ENCODE results near the gene ELK4. TPM values are rescaled to one million over a fixed set of nuclear protein-coding genes. Genes with fewer than 3 reads are reported as not detected.

ELK4 gene
- total RNA-seq, 2 experiments from 2014 or later, result 80.6 to 83.0 TPM

GRCh38 chr1:205599669-205600042 is 32.2 kb downstream of the ELK4 start:
- no peaks in the 10 kb centered on the region for H3K27me3 Mint-ChIP-seq
- H3K4me1 Mint-ChIP-seq, result peaks cover 33% of the 10 kb centered on the region
- peak overlapping the region; percentile 41 for H3K27ac Mint-ChIP-seq
- CTCF ChIA-PET, result interaction anchor here (1.2 to 4.6 kb wide), 6 partner anchors 8 to 112 kb away, joined by 3 to 32 read pairs (median 18); partner anchors contain the start of gene ELK4
- no peaks in the 10 kb centered on the region for H3K9me3 Mint-ChIP-seq
- peaks cover 33% of the 10 kb centered on the region for H3K36me3 Mint-ChIP-seq (ENCODE audit: low read depth)
- POLR2A ChIA-PET, result interaction anchor here (1.0 to 3.3 kb wide), 2 partner anchors 8 to 32 kb away, joined by 3 to 14 read pairs; no protein-coding TSS in a partner anchor
- no peak overlapping the region for H3K4me3 Mint-ChIP-seq
- DNase-seq, result no peak

GRCh38 chr1:205598841-205599668 is 32.8 kb downstream of the ELK4 start:
- Mint-ChIP-seq H3K27ac (no peak overlapping the region), H3K36me3 (ENCODE audit: low read depth) (peaks cover 29% of the 10 kb centered on the region), H3K4me1 (peaks cover 33% of the 10 kb centered on the region), H3K27me3 (no peaks in the 10 kb centered on the region), H3K4me3 (no peak overlapping the region), H3K9me3 (no peaks in the 10 kb centered on the region)
- ChIA-PET CTCF (interaction anchor here (0.7 to 4.6 kb wide), 4 partner anchors 10 to 458 kb away, joined by 3 to 32 read pairs (median 5); partner anchors contain the start of gene ELK4), POLR2A (interaction anchor here (1.0 kb wide), 1 partner anchor 33 kb away, joined by 3 read pairs; no protein-coding TSS in a partner anchor)
- no peak for DNase-seq

- peaks cover 44% of the 10 kb centered on the region for H3K4me1 Mint-ChIP-seq
- H3K4me3 Mint-ChIP-seq, result no peak overlapping the region
- ChIA-PET CTCF (interaction anchor here (1.5 kb wide), 1 partner anchor 35 kb away, joined by 5 read pairs; the partner anchor contains the start of gene ELK4), POLR2A (no interaction called here)
- DNase-seq, result no peak
- H3K27me3 Mint-ChIP-seq, result no peaks in the 10 kb centered on the region
- no peak overlapping the region for H3K27ac Mint-ChIP-seq
- peaks cover 23% of the 10 kb centered on the region for H3K36me3 Mint-ChIP-seq (ENCODE audit: low read depth)
- no peaks in the 10 kb centered on the region for H3K9me3 Mint-ChIP-seq
These were observed 34.0 kb downstream of the ELK4 start for GRCh38 chr1:205597691-205598314.

GRCh38 chr1:205596876-205597275 is 34.9 kb downstream of the ELK4 start:
- ChIA-PET POLR2A (interaction anchor here (7.2 kb wide), 1 partner anchor 34 kb away, joined by 165 read pairs; the partner anchor contains the start of gene ELK4), CTCF (interaction anchor here (9.3 to 9.4 kb wide), 2 partner anchors 36 to 61 kb away, joined by 257 to 366 read pairs; partner anchors contain the start of gene ELK4)
- Mint-ChIP-seq H3K4me3 (no peak overlapping the region), H3K27me3 (no peaks in the 10 kb centered on the region), H3K36me3 (ENCODE audit: low read depth) (peaks cover 21% of the 10 kb centered on the region), H3K9me3 (no peaks in the 10 kb centered on the region), H3K27ac (no peak overlapping the region), H3K4me1 (peaks cover 51% of the 10 kb centered on the region)
- no peak for DNase-seq

GRCh38 chr1:205595861-205596260 is 36.0 kb downstream of the ELK4 start:
- no peak overlapping the region for H3K4me3 Mint-ChIP-seq
- no peak overlapping the region for H3K27ac Mint-ChIP-seq
- peaks cover 56% of the 10 kb centered on the region for H3K4me1 Mint-ChIP-seq
- POLR2A ChIA-PET, result interaction anchor here (0.6 to 7.2 kb wide), 2 partner anchors 35 to 228 kb away, joined by 3 to 165 read pairs; partner anchors contain the start of gene ELK4
- H3K27me3 Mint-ChIP-seq, result no peaks in the 10 kb centered on the region
- DNase-seq, result peak; percentile 12
- CTCF ChIA-PET, result interaction anchor here (1.0 to 9.4 kb wide), 4 partner anchors 37 to 111 kb away, joined by 3 to 366 read pairs (median 130); partner anchors contain the start of gene ELK4
- H3K36me3 Mint-ChIP-seq (ENCODE audit: low read depth), result peaks cover 21% of the 10 kb centered on the region
- H3K9me3 Mint-ChIP-seq, result no peaks in the 10 kb centered on the region

GRCh38 chr1:205595435-205595834 is 36.4 kb downstream of the ELK4 start:
- Mint-ChIP-seq H3K27ac (no peak overlapping the region), H3K36me3 (ENCODE audit: low read depth) (peaks cover 21% of the 10 kb centered on the region), H3K4me3 (no peak overlapping the region), H3K4me1 (peaks cover 55% of the 10 kb centered on the region), H3K9me3 (no peaks in the 10 kb centered on the region), H3K27me3 (no peaks in the 10 kb centered on the region)
- POLR2A ChIA-PET, result interaction anchor here (0.6 to 7.2 kb wide), 3 partner anchors 14 to 229 kb away, joined by 3 to 165 read pairs (median 6); partner anchors contain the start of gene ELK4
- peak; percentile 3 for DNase-seq
- CTCF ChIA-PET, result interaction anchor here (1.0 to 9.4 kb wide), 4 partner anchors 37 to 110 kb away, joined by 3 to 366 read pairs (median 130); partner anchors contain the start of gene ELK4

GRCh38 chr1:205594846-205595245 is 37.0 kb downstream of the ELK4 start:
- Mint-ChIP-seq H3K27ac (no peak overlapping the region), H3K27me3 (no peaks in the 10 kb centered on the region), H3K36me3 (ENCODE audit: low read depth) (peaks cover 18% of the 10 kb centered on the region), H3K4me3 (no peak overlapping the region), H3K4me1 (peaks cover 49% of the 10 kb centered on the region), H3K9me3 (no peaks in the 10 kb centered on the region)
- POLR2A ChIA-PET, result interaction anchor here (2.2 to 7.2 kb wide), 2 partner anchors 14 to 36 kb away, joined by 6 to 165 read pairs; partner anchors contain the start of gene ELK4
- peak; percentile 6 for DNase-seq
- CTCF ChIA-PET, result interaction anchor here (9.3 to 9.4 kb wide), 2 partner anchors 38 to 63 kb away, joined by 257 to 366 read pairs; partner anchors contain the start of gene ELK4

GRCh38 chr1:205593967-205594366 is 37.8 kb downstream of the ELK4 start:
- H3K9me3 Mint-ChIP-seq, result no peaks in the 10 kb centered on the region
- H3K4me1 Mint-ChIP-seq, result peaks cover 44% of the 10 kb centered on the region
- no peak for DNase-seq
- POLR2A ChIA-PET, result interaction anchor here (2.2 to 7.2 kb wide), 3 partner anchors 15 to 64 kb away, joined by 6 to 165 read pairs (median 34); partner anchors contain the start of gene ELK4
- H3K36me3 Mint-ChIP-seq (ENCODE audit: low read depth), result peaks cover 15% of the 10 kb centered on the region
- no peak overlapping the region for H3K27ac Mint-ChIP-seq
- no peak overlapping the region for H3K4me3 Mint-ChIP-seq
- no peaks in the 10 kb centered on the region for H3K27me3 Mint-ChIP-seq
- CTCF ChIA-PET, result interaction anchor here (0.7 to 9.4 kb wide), 11 partner anchors 14 to 189 kb away, joined by 3 to 366 read pairs (median 4); partner anchors contain the start of gene ELK4

- no peak for DNase-seq
- Mint-ChIP-seq H3K9me3 (no peaks in the 10 kb centered on the region), H3K27ac (peak overlapping the region; percentile 15), H3K27me3 (no peaks in the 10 kb centered on the region), H3K4me1 (peaks cover 44% of the 10 kb centered on the region), H3K4me3 (no peak overlapping the region), H3K36me3 (ENCODE audit: low read depth) (peaks cover 15% of the 10 kb centered on the region)
- CTCF ChIA-PET, result interaction anchor here (0.7 to 9.4 kb wide), 13 partner anchors 7 to 324 kb away, joined by 3 to 366 read pairs (median 4); partner anchors contain the start of gene ELK4
- POLR2A ChIA-PET, result interaction anchor here (2.2 to 7.2 kb wide), 4 partner anchors 8 to 64 kb away, joined by 6 to 165 read pairs (median 24); partner anchors contain the start of gene ELK4
These were observed 38.3 kb downstream of the ELK4 start for GRCh38 chr1:205593532-205593931.

- no peaks in the 10 kb centered on the region for H3K27me3 Mint-ChIP-seq
- CTCF ChIA-PET, result interaction anchor here (0.5 to 9.4 kb wide), 30 partner anchors 8 to 651 kb away, joined by 3 to 366 read pairs (median 4); partner anchors contain the start of genes ELK4 and SLC45A3
- POLR2A ChIA-PET, result interaction anchor here (0.7 to 7.2 kb wide), 5 partner anchors 9 to 419 kb away, joined by 3 to 165 read pairs (median 14); partner anchors contain the start of gene ELK4
- H3K27ac Mint-ChIP-seq, result no peak overlapping the region
- no peak for DNase-seq
- no peaks in the 10 kb centered on the region for H3K9me3 Mint-ChIP-seq
- peaks cover 14% of the 10 kb centered on the region for H3K36me3 Mint-ChIP-seq (ENCODE audit: low read depth)
- peak overlapping the region; percentile 15 for H3K4me3 Mint-ChIP-seq
- peaks cover 44% of the 10 kb centered on the region for H3K4me1 Mint-ChIP-seq
These were observed 39.3 kb downstream of the ELK4 start for GRCh38 chr1:205592443-205593003.

- POLR2A ChIA-PET, result interaction anchor here (0.6 to 7.2 kb wide), 9 partner anchors 8 to 191 kb away, joined by 3 to 165 read pairs (median 4); partner anchors contain the start of gene ELK4
These were observed 40.1 kb downstream of the ELK4 start for GRCh38 chr1:205591522-205592351.

More at GRCh38 chr1:205591522-205592351, 40.1 kb downstream of the ELK4 start:
- Mint-ChIP-seq H3K9me3 (no peaks in the 10 kb centered on the region), H3K27me3 (no peaks in the 10 kb centered on the region), H3K4me1 (peaks cover 44% of the 10 kb centered on the region), H3K27ac (peak overlapping the region; percentile 64), H3K4me3 (peak overlapping the region; percentile 74), H3K36me3 (ENCODE audit: low read depth) (peaks cover 9% of the 10 kb centered on the region)
- DNase-seq, result peak; percentile 89
- CTCF ChIA-PET, result interaction anchor here (0.5 to 9.4 kb wide), 37 partner anchors 9 to 650 kb away, joined by 3 to 366 read pairs (median 4); partner anchors contain the start of genes ELK4 and SLC45A3
